PC-9 (cell line): Measurements from ENCODE around the gene LIN7A.

ENCODE experiments used
- EZH2 ChIP-seq: fragments of 200-600 bp; sonication (generic); IDR thresholded peaks from 2 replicates; pipeline ENCODE4 v1.8.0; 2017; ENCODE audit warnings: antibody characterized with exemption, low read depth
- TF ChIP-seq, protein P1 (sequence below): fragments of 200-600 bp; sonication (generic); conservative IDR thresholded peaks from 2 replicates; pipeline ENCODE4 v1.6.1; 2017; ENCODE audit warnings: mixed run types, antibody characterized with exemption, mild to moderate bottlenecking, moderate library complexity

- no peak for TF ChIP-seq EZH2
- TF ChIP-seq, protein P1, sequence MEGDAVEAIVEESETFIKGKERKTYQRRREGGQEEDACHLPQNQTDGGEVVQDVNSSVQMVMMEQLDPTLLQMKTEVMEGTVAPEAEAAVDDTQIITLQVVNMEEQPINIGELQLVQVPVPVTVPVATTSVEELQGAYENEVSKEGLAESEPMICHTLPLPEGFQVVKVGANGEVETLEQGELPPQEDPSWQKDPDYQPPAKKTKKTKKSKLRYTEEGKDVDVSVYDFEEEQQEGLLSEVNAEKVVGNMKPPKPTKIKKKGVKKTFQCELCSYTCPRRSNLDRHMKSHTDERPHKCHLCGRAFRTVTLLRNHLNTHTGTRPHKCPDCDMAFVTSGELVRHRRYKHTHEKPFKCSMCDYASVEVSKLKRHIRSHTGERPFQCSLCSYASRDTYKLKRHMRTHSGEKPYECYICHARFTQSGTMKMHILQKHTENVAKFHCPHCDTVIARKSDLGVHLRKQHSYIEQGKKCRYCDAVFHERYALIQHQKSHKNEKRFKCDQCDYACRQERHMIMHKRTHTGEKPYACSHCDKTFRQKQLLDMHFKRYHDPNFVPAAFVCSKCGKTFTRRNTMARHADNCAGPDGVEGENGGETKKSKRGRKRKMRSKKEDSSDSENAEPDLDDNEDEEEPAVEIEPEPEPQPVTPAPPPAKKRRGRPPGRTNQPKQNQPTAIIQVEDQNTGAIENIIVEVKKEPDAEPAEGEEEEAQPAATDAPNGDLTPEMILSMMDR, result no peak
Measured at GRCh38 chr12:80805106-80805505, 132.6 kb downstream of the LIN7A start.
